Lung (tissue), 12 donors: Measurements from ENCODE around the gene FAT2. TPM values are rescaled to one million over a fixed set of nuclear protein-coding genes. Genes with fewer than 3 reads are reported as not detected.

ENCODE experiments used
- ATAC-seq: fragments of 200-7000 bp; cut with Tn5 transposase; one replicate; pipeline ENCODE4 v1.9.1; 2020; ENCODE audit warnings: moderate number of reproducible peaks; ENCODE audit not compliant: insufficient read depth, low FRiP score
- DNase-seq, 3 donors: peaks; one replicate each; pipeline ENCODE4 v3.0.0-alpha.2; 2013 to 2017
- H3K27ac ChIP-seq, 2 donors: one replicate each; pipeline ENCODE4 v1.5.1; 2013; ENCODE audit warnings: mild to moderate bottlenecking in 2 of 2, moderate library complexity in 2 of 2, control low read depth in 1 of 2, inconsistent platforms in 1 of 2, low read depth in 1 of 2, low read length in 1 of 2
- H3K27me3 ChIP-seq, 3 donors: one replicate each; pipeline ENCODE4 v1.5.1; 2013; ENCODE audit warnings: low read length in 2 of 3; ENCODE audit not compliant: control insufficient read depth in 3 of 3, insufficient read depth in 3 of 3
- H3K36me3 ChIP-seq, 4 donors: one replicate each; pipeline ENCODE4 v1.5.1; 2013; ENCODE audit warnings: low read length in 4 of 4, mild to moderate bottlenecking in 1 of 4, moderate library complexity in 1 of 4; ENCODE audit not compliant: control insufficient read depth in 4 of 4, insufficient read depth in 4 of 4
- H3K4me1 ChIP-seq, 5 donors: one replicate each; pipeline ENCODE4 v1.5.1; 2013; ENCODE audit warnings: low read length in 5 of 5, mild to moderate bottlenecking in 2 of 5, moderate library complexity in 1 of 5; ENCODE audit not compliant: control insufficient read depth in 5 of 5, insufficient read depth in 5 of 5
- H3K4me3 ChIP-seq: one replicate; pipeline ENCODE4 v1.5.1; 2013; ENCODE audit warnings: mild to moderate bottlenecking, control low read depth, moderate library complexity
- H3K9ac ChIP-seq, 2 donors: one replicate each; pipeline ENCODE4 v1.5.1; 2013; ENCODE audit warnings: low read length in 2 of 2, control low read depth in 1 of 2; ENCODE audit not compliant: insufficient read depth in 1 of 2
- H3K9me3 ChIP-seq, 4 donors: one replicate each; pipeline ENCODE4 v1.5.1; 2013; ENCODE audit warnings: low read length in 3 of 4, mild to moderate bottlenecking in 1 of 4, moderate library complexity in 1 of 4; ENCODE audit not compliant: control insufficient read depth in 4 of 4, insufficient read depth in 3 of 4
- WGBS, 2 donors: extraction: QIAGEN DNeasy Blood & Tissue Kit; methylation state at CpG; one replicate each; pipeline ENCODE4 v1.1.7; 2013; 5-methylcytosine and 5-hydroxymethylcytosine counted together
- polyA plus RNA-seq, 2 donors: library from polyadenylated mRNA; stranded (reverse); fragments of 200-250 nt; gene quantifications; one replicate each; pipeline ENCODE4 v1.2.1, GENCODE V29; 2013
- total RNA-seq, 2 donors: library from RNA; depleted of rRNA in 1 of 2; stranded (reverse); fragments of >200 nt in 1 of 2; gene quantifications; one replicate each; pipeline ENCODE4 v1.2.1, GENCODE V29; 2014 to 2021
- TF ChIP-seq, protein P1 (sequence below): IDR thresholded peaks from 2 replicates; pipeline ENCODE4 v1.5.1; 2012; ENCODE audit warnings: mild to moderate bottlenecking; ENCODE audit errors: control extremely low read depth, extremely low read depth
- donor health status: control.
- donor health status: control.
- donor health status: Bipolar disorder and iron deficiency.
- donor health status: healthy.
- donor health status: DM: yes; HTN: yes; CAD: no.

FAT2 gene
- total and polyA plus RNA-seq, 4 donors, result 0.24 to 3.1 (median 0.67) TPM

DNA sequence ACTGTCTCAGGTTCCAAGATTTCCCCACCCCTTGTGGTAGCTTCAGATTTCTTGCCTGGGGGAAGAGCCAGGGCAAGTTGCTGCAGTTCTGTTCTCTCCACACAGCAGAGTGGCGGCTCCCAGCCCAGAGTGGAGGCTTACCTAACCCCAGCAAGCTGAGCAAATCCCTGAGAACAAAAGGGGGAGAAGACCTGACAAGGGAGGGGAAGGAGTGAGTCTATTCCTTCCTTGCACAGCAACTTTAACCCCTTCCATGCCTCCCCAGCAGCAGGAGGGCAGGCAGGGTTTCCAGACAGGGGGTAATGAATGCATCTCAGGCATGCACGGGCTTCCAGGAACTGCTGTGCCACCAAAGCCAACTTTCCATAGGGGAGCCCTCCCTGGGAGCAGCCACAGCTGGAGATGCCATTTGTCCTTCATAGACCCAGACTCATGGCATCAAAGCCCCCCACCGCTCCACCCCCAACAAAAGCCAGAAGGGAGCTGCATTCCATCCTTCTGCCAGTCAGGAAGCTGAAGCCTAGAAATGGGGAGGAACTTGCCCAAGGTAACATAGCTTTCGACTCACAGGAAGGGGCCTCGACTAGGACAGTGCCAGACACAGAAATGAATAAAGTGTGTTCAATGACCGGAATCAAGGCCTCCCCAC lies 28.8 kb upstream of the FAT2 start:
- TF ChIP-seq, protein P1, sequence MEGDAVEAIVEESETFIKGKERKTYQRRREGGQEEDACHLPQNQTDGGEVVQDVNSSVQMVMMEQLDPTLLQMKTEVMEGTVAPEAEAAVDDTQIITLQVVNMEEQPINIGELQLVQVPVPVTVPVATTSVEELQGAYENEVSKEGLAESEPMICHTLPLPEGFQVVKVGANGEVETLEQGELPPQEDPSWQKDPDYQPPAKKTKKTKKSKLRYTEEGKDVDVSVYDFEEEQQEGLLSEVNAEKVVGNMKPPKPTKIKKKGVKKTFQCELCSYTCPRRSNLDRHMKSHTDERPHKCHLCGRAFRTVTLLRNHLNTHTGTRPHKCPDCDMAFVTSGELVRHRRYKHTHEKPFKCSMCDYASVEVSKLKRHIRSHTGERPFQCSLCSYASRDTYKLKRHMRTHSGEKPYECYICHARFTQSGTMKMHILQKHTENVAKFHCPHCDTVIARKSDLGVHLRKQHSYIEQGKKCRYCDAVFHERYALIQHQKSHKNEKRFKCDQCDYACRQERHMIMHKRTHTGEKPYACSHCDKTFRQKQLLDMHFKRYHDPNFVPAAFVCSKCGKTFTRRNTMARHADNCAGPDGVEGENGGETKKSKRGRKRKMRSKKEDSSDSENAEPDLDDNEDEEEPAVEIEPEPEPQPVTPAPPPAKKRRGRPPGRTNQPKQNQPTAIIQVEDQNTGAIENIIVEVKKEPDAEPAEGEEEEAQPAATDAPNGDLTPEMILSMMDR, result no peak
- 58 to 70% methylated on average over 6 of the region's 6 CpGs for WGBS, 2 donors
- Histone ChIP-seq H3K4me1 (no peaks in the 10 kb centered on the region), H3K4me3 (no peak overlapping the region), H3K9ac (no peak overlapping the region), H3K9me3 (no peaks in the 10 kb centered on the region), H3K36me3 (no peaks in the 10 kb centered on the region), H3K27ac (no peak overlapping the region), H3K27me3 (peaks cover 0 to 4% (median 2%) of the 10 kb centered on the region in 3 donors)
- DNase-seq (no peak), ATAC-seq (no peak)

DNA sequence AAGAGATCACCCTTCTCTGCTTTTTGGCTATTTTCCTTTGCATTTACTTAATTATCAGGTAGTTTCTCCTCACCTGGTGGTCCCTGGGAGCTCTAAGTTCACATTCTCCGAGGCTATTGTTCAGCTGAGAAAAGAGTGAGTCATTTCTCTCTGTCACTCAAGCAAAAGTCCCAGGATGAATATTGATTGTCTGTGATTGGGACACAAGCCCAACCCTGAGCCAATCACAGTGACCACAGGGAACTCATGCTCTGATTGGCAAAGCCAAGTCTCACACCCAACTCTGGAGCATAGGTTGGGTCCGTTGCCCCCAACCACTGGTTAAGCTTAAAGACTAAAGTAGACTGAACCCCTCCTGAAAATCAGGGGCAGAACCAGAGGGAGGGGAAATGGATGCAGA lies 27.8 kb upstream of the FAT2 start:
- Histone ChIP-seq H3K9ac (no peak overlapping the region), H3K4me1 (no peaks in the 10 kb centered on the region), H3K27me3 (peaks cover 0 to 4% (median 2%) of the 10 kb centered on the region in 3 donors), H3K9me3 (no peaks in the 10 kb centered on the region), H3K4me3 (no peak overlapping the region), H3K36me3 (no peaks in the 10 kb centered on the region), H3K27ac (no peak overlapping the region)
- DNase-seq (no peak), ATAC-seq (no peak)
- TF ChIP-seq, protein P1, result no peak
- 47 to 63% methylated on average over 2 of the region's 2 CpGs for WGBS, 2 donors

DNA sequence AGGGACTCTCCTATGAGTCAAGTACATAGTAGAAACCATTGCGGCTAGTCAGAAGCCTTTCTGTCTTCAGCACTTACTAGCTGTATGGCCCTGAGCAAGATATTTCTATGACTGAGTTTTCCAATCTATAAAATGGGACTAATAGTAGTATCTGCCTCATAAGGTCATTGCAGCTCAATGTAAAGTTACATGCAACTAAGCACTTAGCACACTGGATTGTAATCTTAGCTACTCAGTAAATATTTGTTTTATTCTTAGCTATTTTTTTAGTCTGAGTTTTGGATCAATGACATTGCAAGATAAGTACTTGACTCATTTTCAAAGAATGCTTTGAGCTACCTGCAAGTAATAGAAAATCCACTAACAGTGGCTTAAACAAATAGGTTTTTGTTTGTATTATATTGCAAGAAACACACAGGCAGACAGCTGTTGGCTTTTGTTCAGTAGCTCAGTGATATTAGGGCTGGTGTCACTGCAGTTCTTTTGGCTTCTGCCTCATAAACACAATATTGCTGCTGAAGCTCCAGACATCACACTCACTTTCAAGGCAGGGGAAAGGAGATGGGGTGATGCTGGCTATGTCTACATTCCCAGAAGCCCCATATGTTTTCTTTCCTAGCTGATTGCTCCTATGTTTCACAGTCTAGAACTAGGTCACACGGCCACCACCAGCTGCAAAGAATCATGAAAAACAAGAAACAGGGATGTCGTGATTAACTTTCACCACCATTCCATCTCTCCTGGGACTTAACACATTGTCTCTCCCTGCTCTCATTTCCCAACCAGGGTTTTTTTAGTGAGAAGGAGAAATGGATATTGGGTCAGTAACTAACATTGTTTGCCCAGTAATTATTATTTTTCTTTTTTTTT lies 26.9 kb upstream of the FAT2 start:
- Histone ChIP-seq H3K27ac (no peak overlapping the region), H3K9me3 (no peaks in the 10 kb centered on the region), H3K9ac (no peak overlapping the region), H3K36me3 (no peaks in the 10 kb centered on the region), H3K27me3 (peaks cover 0 to 4% (median 2%) of the 10 kb centered on the region in 3 donors), H3K4me3 (no peak overlapping the region), H3K4me1 (no peaks in the 10 kb centered on the region)
- ATAC-seq (no peak), DNase-seq (no peak)
- 83 to 88% methylated on average over 3 of the region's 3 CpGs for WGBS, 2 donors
- TF ChIP-seq, protein P1, result no peak
